Esophagus mucosa (tissue), 1 donor: ENCODE results near the gene MRTO4. TPM values are rescaled to one million over a fixed set of nuclear protein-coding genes. Genes with fewer than 3 reads are reported as not detected.
"Not testable (repeated sequence)": the region's sequence is repeated elsewhere in the genome, so short reads cannot be mapped to it uniquely, and the experiment has no call there.

Source experiments
- ATAC-seq: fragments of 200-7000 bp; cut with Tn5 transposase; one replicate; pipeline ENCODE4 v1.9.1; 2020
- total RNA-seq: library from RNA; stranded (reverse); gene quantifications from one replicate; pipeline ENCODE4 v1.2.4, GENCODE V29; 2023
- donor health status: DM: yes; HTN: yes; CAD: no.

MRTO4 gene
- total RNA-seq: 35.5 TPM

GRCh38 chr1:19251305-19252196, at the start of gene MRTO4, which contains the start of gene EMC1:
TSS of gene MRTO4 (plus strand) at chr1:19251805. CDS start at chr1:19251836, 31 bp downstream.
TSS of gene EMC1 (minus strand) at chr1:19251524. CDS start at chr1:19251509, 15 bp downstream.
- peak; percentile 91 for ATAC-seq

GRCh38 chr1:19202396-19202795, 49.2 kb upstream of the MRTO4 start:
- no peak for ATAC-seq

GRCh38 chr1:19203440-19203839, 48.2 kb upstream of the MRTO4 start:
- ATAC-seq: peak; percentile 89

GRCh38 chr1:19204446-19205266, 46.9 kb upstream of the MRTO4 start:
- no peak for ATAC-seq

GRCh38 chr1:19205403-19205802, 46.2 kb upstream of the MRTO4 start:
- ATAC-seq: no peak

GRCh38 chr1:19205845-19206244, 45.8 kb upstream of the MRTO4 start:
- no peak for ATAC-seq

- ATAC-seq: no peak
Observed at GRCh38 chr1:19206947-19207346, 44.7 kb upstream of the MRTO4 start.

- ATAC-seq: no peak
Observed at GRCh38 chr1:19208710-19209438, 42.7 kb upstream of the MRTO4 start.

- ATAC-seq: peak; percentile 68
Observed at GRCh38 chr1:19209439-19209989, 42.1 kb upstream of the MRTO4 start.

- ATAC-seq: peak; percentile 98
Observed at GRCh38 chr1:19209990-19210771, 41.4 kb upstream of the MRTO4 start, which contains the start of gene UBR4. TSS of gene UBR4 (minus strand) at chr1:19210266. CDS start at chr1:19210248, 18 bp downstream.

- no peak for ATAC-seq
Observed at GRCh38 chr1:19210772-19211549, 40.6 kb upstream of the MRTO4 start.

- no peak for ATAC-seq
Observed at GRCh38 chr1:19212167-19212566, 39.4 kb upstream of the MRTO4 start.

- no peak for ATAC-seq
Observed at GRCh38 chr1:19213580-19213979, 38.0 kb upstream of the MRTO4 start.

- not testable (repeated sequence) for ATAC-seq
Observed at GRCh38 chr1:19216585-19216984, 35.0 kb upstream of the MRTO4 start.

GRCh38 chr1:19219451-19219850, 32.2 kb upstream of the MRTO4 start:
- no peak for ATAC-seq

GRCh38 chr1:19220080-19220846, 31.3 kb upstream of the MRTO4 start:
- no peak for ATAC-seq

GRCh38 chr1:19220991-19221390, 30.6 kb upstream of the MRTO4 start:
- ATAC-seq: no peak

GRCh38 chr1:19222573-19222972, 29.0 kb upstream of the MRTO4 start:
- no peak for ATAC-seq

GRCh38 chr1:19222979-19223824, 28.4 kb upstream of the MRTO4 start:
- ATAC-seq: no peak
